Ovary (tissue), 9 donors: ENCODE data around the gene IL6R. TPM values are rescaled to one million over a fixed set of nuclear protein-coding genes. Genes with fewer than 3 reads are reported as not detected.

ENCODE experiments used
- DNase-seq, 5 donors: peaks; one replicate each; pipeline ENCODE4 v3.0.0-alpha.2; 2019 to 2020
- H3K27ac ChIP-seq, 2 donors: fragments of 200-600 bp; one replicate each; pipeline versions ENCODE4 v1.5.1 to v1.8.0; 2019 to 2022
- H3K27me3 ChIP-seq: fragments of 200-600 bp; one replicate; pipeline ENCODE4 v1.8.0; 2022
- H3K36me3 ChIP-seq: fragments of 200-600 bp; sonication (generic); one replicate; pipeline ENCODE4 v1.5.1; 2019
- H3K4me1 ChIP-seq: one replicate; pipeline ENCODE4 v1.8.1; 2013; ENCODE audit warnings: mild to moderate bottlenecking, moderate library complexity; ENCODE audit not compliant: insufficient read depth
- H3K4me3 ChIP-seq: fragments of 200-600 bp; sonication (generic); one replicate; pipeline ENCODE4 v1.5.1; 2017
- H3K9me3 ChIP-seq, 2 donors: fragments of 200-600 bp in 1 of 2; sonication (generic) in 1 of 2; one replicate each; pipeline versions ENCODE4 v1.5.1 to v1.8.1; 2013 to 2019; ENCODE audit warnings: mild to moderate bottlenecking in 1 of 2, moderate library complexity in 1 of 2
- CTCF ChIP-seq, 3 donors: fragments of 450-650 bp in 2 of 3; fragments of 200-600 bp in 1 of 3; IDR thresholded peaks; one replicate each; pipeline versions ENCODE4 v1.5.1 to v1.8.0; 2016 to 2022; ENCODE audit warnings: antibody characterized with exemption in 3 of 3, mild to moderate bottlenecking in 1 of 3
- EP300 ChIP-seq: sonication (generic); formaldehyde crosslinking; IDR thresholded peaks from one replicate; pipeline ENCODE4 v1.6.1; 2017; ENCODE audit warnings: antibody characterized with exemption
- POLR2A ChIP-seq: fragments of 450-650 bp; IDR thresholded peaks from one replicate; pipeline ENCODE4 v1.6.1; 2017; ENCODE audit warnings: antibody characterized with exemption, mild to moderate bottlenecking, moderate library complexity
- WGBS, 3 donors: extraction: QIAGEN DNeasy Blood & Tissue Kit in 1 of 3; methylation state at CpG; one replicate each; pipeline versions ENCODE4 v1.1.5 to v1.1.7; 2013 to 2017; 5-methylcytosine and 5-hydroxymethylcytosine counted together
- intact Hi-C, 4 donors: fragments of 100-400 bp; cut with DNase I; formaldehyde crosslinking; loops; one replicate each; pipeline versions ENCODE4 v1.11.0 to v1.15.1; 2022 to 2023
- polyA plus RNA-seq, 2 donors: library from polyadenylated mRNA; stranded (reverse); fragments of 200-250 nt in 1 of 2; fragments of 350-450 nt in 1 of 2; fragmentation: Illumina TruSeq in 1 of 2; extraction: RNeasy Lipid Tissue Mini Kit (QIAGEN cat#74804) in 1 of 2; gene quantifications; one replicate each; pipeline ENCODE4 v1.2.3, GENCODE V29; 2013 to 2014
- total RNA-seq, 7 donors: library from RNA; depleted of rRNA in 2 of 7; stranded (reverse); fragments of >200 nt in 2 of 7; fragmentation: NEBNext Ultra II Directional in 3 of 7; extraction: Animal tissue kit (Norgen Biotek cat#: 25700) in 3 of 7; gene quantifications; one replicate each; pipeline versions ENCODE4 v1.1.0 to v1.2.4, GENCODE V29; 2016 to 2023
- donor health status: DM: no; HTN: no; CAD: no; lungs with moderate emphysema.
- donor health status: DM: no; HTN: no; CAD: no.
- donor health status: Bipolar disorder and iron deficiency.
- donor health status: DM: yes; HTN: yes; CAD: no.
- donor health status: DM: no; HTN: no; CAD: no.
- donor health status: DM: yes; HTN: yes; CAD: no.

Gene IL6R
- total and polyA plus RNA-seq, 9 donors: 6.5 to 37.0 (median 12.2) TPM

DNA sequence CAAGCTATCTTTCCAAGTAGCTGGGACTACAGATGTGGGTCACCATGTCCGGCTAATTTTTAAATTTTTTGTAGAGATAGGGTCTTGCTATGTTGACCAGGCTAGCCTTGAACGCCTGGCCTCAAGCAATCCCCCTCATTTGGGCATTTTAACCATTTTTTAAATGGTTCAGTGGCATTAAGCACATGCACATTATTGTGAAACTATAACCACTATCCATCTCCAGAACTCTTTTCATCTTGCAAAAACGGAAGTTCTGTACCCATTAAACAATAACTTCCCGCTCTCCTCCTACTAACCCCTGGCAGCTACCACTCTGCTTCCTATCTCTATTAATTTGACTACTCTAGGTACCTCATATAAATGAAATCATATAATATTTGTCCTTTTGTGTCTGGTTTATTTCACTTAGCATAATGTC is 4.8 kb upstream of the IL6R start:
- Histone ChIP-seq H3K36me3 (no peaks in the 10 kb centered on the region), H3K27me3 (no peaks in the 10 kb centered on the region), H3K27ac (no peak overlapping the region), H3K4me1 (no peaks in the 10 kb centered on the region), H3K9me3 (no peaks in the 10 kb centered on the region), H3K4me3 (no peak overlapping the region)
- intact Hi-C loops: loop anchor here in 3 of 4 donors (10.0 kb wide), 3 partner anchors 46 to 154 kb away; partner anchors contain the start of gene UBE2Q1 (in 1 of the 3)
- no peak for TF ChIP-seq EP300
- TF ChIP-seq CTCF (IDR thresholded peaks at IDR 0.05): no peak
- no peak for TF ChIP-seq POLR2A
- no peak for DNase-seq
- 53 to 70% (median 58%) methylated on average over 4 of the region's 4 CpGs for WGBS, 3 donors

GRCh38 chr1:154402409-154402921 is 2.7 kb upstream of the IL6R start:
- Histone ChIP-seq H3K27ac (no peak overlapping the region), H3K4me1 (peaks cover 10% of the 10 kb centered on the region), H3K27me3 (no peaks in the 10 kb centered on the region), H3K36me3 (no peaks in the 10 kb centered on the region), H3K9me3 (no peaks in the 10 kb centered on the region), H3K4me3 (no peak overlapping the region)
- no peak for TF ChIP-seq CTCF (IDR thresholded peaks at IDR 0.05)
- DNase-seq: no peak
- intact Hi-C loops: loop anchor here in 3 of 4 donors (10.0 kb wide), 3 partner anchors 48 to 152 kb away; partner anchors contain the start of gene UBE2Q1 (in 1 of the 3)
- WGBS, 3 donors: 79 to 88% (median 86%) methylated on average over 4 of the region's 4 CpGs

DNA sequence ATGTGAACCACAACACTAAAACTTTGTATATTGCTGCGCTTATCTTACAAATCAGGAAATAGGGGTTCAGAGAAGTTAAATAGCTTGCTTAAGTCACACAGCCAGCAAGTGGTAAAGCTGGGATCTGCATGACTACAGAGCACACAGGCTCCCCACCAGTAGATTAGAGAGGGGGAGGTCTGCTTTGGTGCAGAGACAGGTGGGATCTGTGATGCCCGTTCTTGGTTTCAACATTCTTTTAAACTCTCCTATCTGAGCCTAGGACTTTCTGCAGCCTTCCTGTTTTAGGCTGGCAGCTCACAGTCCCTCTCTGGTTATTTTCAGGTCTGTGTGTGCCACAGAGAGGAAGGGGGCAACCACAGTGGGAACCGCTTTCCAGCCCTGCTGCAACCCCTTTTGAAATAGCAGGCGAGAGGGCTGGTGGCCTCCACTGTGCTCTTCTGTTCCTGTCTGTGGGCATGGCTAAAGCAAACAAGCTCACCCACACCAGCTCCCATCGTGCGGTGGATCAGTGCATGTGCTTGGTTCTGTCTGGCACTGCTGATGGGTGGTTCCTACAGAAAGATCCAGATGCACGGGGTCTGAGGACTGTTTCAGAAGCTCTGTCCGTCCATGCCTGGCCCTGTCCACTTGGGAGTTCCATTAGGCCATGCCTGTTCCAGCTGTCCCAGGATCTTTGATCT is 1.7 kb upstream of the IL6R start:
- Histone ChIP-seq H3K36me3 (no peaks in the 10 kb centered on the region), H3K27ac (no peak overlapping the region), H3K4me3 (no peak overlapping the region), H3K4me1 (peaks cover 16% of the 10 kb centered on the region), H3K27me3 (no peaks in the 10 kb centered on the region), H3K9me3 (no peaks in the 10 kb centered on the region)
- intact Hi-C loops: loop anchor here in 3 of 4 donors (10.0 kb wide), 3 partner anchors 49 to 151 kb away; partner anchors contain the start of gene UBE2Q1 (in 1 of the 3)
- DNase-seq: peak in 1 of 5 donors; percentile 16
- TF ChIP-seq EP300 (no peak), POLR2A (no peak), CTCF (IDR thresholded peaks at IDR 0.05) (no peak)
- 82 to 88% (median 84%) methylated on average over 8 of the region's 8 CpGs for WGBS, 3 donors

GRCh38 chr1:154403983-154404382 is 1.2 kb upstream of the IL6R start:
- no peak overlapping the region for H3K27ac ChIP-seq
- no peaks in the 10 kb centered on the region for H3K36me3 ChIP-seq
- peak in 1 of 5 donors; percentile 9 for DNase-seq
- H3K4me1 ChIP-seq: peaks cover 17% of the 10 kb centered on the region
- intact Hi-C loops: loop anchor here in 3 of 4 donors (10.0 kb wide), 3 partner anchors 49 to 151 kb away; partner anchors contain the start of gene UBE2Q1 (in 1 of the 3)
- WGBS, 3 donors: 77 to 88% (median 84%) methylated on average over 3 of the region's 3 CpGs
- H3K27me3 ChIP-seq: no peaks in the 10 kb centered on the region
- H3K4me3 ChIP-seq: no peak overlapping the region
- TF ChIP-seq POLR2A (no peak), EP300 (no peak), CTCF (IDR thresholded peaks at IDR 0.05) (no peak)
- no peaks in the 10 kb centered on the region for H3K9me3 ChIP-seq
